Activated naive CD8-positive, alpha-beta T cell (primary cell): ENCODE results near the gene TRAF1.

Experiments used
- H3K27ac Mint-ChIP-seq: one replicate; pipeline ENCODE4 v1.8.0; 2021; ENCODE audit warnings: mixed read lengths
- H3K27me3 Mint-ChIP-seq: one replicate; pipeline ENCODE4 v1.8.0; 2021; ENCODE audit warnings: mixed read lengths
- H3K36me3 Mint-ChIP-seq: one replicate; pipeline ENCODE4 v1.8.0; 2021; ENCODE audit warnings: mixed read lengths
- H3K4me1 Mint-ChIP-seq: one replicate; pipeline ENCODE4 v1.8.0; 2021; ENCODE audit warnings: low read depth, mixed read lengths
- H3K4me3 Mint-ChIP-seq: one replicate; pipeline ENCODE4 v1.8.0; 2021; ENCODE audit warnings: mild to moderate bottlenecking, mixed read lengths
- H3K9me3 Mint-ChIP-seq: one replicate; pipeline ENCODE4 v1.8.0; 2021; ENCODE audit warnings: low read depth, mixed read lengths

TRAF1 gene

DNA sequence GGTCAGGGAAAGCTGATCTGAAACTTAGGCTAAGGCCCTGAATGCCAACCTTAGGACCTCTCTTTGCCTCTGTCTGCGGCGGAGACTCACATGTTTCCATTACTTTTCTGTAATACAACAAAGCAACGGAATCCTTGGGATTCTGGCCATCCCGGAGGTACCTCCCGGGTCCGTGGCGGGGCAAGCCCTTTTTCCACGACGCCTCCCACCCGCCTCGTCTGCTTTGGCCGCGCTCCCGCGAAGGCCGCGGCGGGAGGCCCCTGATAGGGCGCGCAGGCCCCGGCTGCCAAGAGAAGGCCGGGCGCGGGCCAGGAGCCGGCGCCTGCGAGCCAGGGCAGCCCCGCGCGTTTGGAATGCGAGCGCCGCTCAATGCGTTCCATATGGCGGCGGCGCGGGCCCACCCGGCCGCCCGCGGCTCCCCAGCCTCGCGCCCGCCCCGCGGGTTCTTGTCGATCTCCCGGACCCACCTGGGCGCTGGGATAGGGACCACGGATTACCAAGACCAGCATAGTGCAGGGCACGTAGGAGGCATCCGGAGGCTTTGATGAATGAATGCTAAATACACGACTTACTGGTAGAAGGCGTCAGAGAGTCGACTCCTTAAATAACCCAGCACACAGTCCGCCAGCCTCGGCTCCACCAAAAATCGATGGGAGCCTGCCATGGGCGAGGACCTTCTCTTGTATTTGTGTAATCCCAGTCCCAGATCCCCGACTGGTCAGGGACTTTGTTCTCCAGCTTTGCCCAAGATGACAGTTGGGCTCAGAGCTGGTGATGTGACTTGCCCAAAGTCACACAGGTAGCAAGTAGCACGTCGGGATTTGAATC, 32.1 kb downstream of the TRAF1 start:
- Mint-ChIP-seq H3K4me3 (no peak overlapping the region), H3K9me3 (no peaks in the 10 kb centered on the region), H3K27ac (peak overlapping the region; percentile 98), H3K4me1 (peaks cover 82% of the 10 kb centered on the region), H3K27me3 (no peaks in the 10 kb centered on the region), H3K36me3 (peaks cover 3% of the 10 kb centered on the region)

DNA sequence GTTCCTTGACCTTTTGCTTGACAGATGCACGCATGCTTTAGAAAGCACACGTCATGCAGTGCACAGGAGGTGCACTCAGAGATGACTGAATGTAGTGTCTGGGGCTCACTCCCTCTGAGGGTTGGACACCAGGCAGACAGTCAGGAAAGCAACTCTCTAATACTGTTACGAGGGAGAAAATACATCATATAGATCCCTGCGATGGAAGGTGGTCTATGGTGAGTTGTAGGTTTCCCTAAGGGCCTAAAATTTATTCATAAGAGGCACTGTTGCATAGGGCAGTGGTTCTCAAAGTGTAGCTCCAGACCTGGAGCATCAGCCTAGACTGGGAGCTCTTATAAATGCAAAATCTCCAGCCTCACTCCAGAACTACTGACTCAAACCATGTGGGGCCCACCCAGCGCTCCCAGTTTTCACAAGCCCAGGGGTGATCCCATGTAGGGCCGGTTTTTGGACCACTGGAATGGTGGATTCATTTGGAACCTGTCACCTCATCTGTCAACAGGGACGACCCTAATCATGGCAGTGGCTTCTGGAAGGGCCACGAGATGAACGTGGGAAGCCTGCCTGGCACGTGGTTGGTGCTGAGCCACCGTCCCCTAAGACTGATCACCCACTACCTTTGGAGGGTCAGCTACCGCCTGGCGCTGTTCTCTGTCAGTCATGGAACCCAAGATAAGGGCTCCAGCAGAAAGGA, 32.8 kb downstream of the TRAF1 start:
- no peaks in the 10 kb centered on the region for H3K27me3 Mint-ChIP-seq
- H3K36me3 Mint-ChIP-seq, result peaks cover 3% of the 10 kb centered on the region
- H3K27ac Mint-ChIP-seq, result peak overlapping the region; percentile 98
- peak overlapping the region; percentile 82 for H3K4me3 Mint-ChIP-seq
- peaks cover 82% of the 10 kb centered on the region for H3K4me1 Mint-ChIP-seq
- no peaks in the 10 kb centered on the region for H3K9me3 Mint-ChIP-seq

DNA sequence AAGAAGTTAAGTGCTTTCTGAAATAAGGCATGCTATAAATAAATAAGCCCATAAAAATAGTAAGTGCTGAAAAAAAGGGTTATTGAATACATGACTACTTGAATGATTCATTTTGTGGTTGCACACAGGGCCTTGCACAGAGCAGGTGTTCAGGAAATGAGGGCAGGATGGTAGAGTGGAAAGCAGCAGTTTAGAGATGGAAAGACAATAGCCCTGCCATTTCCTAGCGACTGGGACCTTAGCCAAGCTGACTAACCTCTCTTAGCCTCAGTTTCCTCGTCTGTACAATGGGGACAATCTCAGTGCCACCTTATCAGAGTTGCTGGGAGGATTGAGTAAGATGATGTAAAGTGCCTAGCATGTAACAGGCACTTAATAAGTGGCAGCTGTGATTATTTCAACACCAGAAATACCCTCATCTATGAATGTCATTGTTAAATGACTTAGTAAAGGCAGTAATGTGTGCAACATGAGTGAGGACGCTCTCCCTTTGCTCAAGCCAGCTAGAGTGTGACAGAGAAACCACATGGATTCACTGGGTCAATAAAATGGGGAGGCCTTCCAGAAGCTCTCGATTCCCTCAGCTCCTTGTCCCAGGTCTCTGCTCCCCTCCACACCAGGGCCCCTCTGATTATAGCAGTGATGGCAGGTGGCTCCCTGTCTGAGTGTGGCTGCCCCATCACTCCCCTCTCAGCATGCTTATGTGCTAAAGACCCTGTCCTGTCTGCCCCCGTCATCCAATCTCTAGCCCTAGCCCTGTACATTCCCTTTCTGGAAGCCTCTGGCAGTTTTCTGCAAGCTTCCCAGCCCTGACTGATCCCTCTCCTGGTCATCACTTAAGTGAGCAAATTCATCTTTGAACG, 33.6 kb downstream of the TRAF1 start:
- Mint-ChIP-seq H3K27me3 (no peaks in the 10 kb centered on the region), H3K4me3 (peak overlapping the region; percentile 82), H3K27ac (peak overlapping the region; percentile 98), H3K4me1 (peaks cover 81% of the 10 kb centered on the region), H3K9me3 (no peaks in the 10 kb centered on the region), H3K36me3 (peaks cover 3% of the 10 kb centered on the region)

DNA sequence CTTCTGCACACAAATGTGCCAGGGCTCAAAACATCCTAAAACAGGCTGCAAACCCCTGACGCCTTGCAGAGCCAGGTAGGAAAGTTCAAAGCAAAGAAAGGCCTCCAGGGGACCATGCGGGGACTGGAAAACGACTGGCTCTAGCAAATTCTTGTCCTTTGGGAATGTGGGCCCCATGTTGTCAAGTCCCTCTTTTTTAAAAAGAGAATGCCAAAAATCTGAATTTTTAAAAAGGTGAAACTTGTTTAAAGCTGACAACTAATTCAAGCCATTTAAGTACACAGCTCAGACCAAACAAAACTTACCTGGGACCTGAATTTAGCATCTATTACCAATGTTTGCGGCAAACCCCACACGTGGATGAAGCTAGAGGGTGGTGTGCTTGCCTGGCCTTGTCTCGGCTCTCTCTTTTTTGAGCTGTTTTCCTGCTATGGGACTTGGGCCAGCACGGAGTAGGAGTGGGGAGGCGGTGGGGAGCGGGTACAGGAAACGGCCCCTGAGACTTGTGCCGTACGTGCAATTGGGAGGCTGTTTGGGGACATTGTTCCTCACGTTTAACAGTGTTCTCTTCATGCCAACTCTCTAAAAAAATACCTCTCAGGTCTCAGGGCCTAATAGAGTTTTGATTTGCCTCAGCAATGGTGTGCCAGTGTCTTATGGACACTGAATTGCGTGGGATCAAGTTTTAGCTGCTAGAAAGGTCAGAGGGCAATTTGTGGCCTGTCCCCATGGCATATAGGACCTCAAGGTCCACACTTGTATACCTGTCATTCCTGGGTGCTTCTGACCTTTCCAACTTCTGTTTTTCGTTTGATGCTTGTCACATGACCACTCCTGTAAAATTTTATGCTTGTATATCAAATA, 34.5 kb downstream of the TRAF1 start:
- no peaks in the 10 kb centered on the region for H3K9me3 Mint-ChIP-seq
- peaks cover 3% of the 10 kb centered on the region for H3K36me3 Mint-ChIP-seq
- no peaks in the 10 kb centered on the region for H3K27me3 Mint-ChIP-seq
- peak overlapping the region; percentile 98 for H3K27ac Mint-ChIP-seq
- peaks cover 77% of the 10 kb centered on the region for H3K4me1 Mint-ChIP-seq
- peak overlapping the region; percentile 82 for H3K4me3 Mint-ChIP-seq

DNA sequence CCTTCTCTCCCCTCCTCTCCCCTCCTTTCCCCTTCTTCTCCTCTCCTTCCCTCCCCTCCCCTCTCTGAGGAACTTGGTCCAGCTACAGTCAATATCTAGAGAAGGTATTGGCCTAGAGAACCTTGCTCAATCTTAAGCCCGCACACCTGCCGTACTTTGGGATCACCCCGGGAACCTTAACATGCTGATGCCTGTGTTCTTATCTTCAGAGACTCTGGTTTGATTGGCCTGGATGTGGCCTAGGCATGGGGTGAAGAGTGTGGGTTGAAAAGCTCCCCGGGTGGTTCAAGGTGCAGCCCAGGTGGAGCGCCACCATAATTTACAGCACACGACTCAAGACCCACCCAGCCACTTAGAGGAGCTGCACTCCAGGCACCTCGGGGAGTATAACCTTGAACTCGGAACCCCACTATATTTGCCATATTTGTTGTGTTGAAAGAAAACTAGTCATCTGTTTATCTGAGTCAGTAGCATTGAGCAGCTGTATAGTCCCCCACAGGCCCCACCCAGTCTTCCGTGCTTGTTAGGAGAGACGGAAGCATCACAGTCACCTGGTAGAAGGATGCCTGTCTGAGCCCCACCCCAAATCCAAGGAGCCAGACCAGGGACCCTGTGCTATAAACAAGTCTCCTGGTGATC, 35.2 kb downstream of the TRAF1 start:
- Mint-ChIP-seq H3K4me1 (peaks cover 75% of the 10 kb centered on the region), H3K36me3 (peaks cover 3% of the 10 kb centered on the region), H3K27me3 (no peaks in the 10 kb centered on the region)

DNA sequence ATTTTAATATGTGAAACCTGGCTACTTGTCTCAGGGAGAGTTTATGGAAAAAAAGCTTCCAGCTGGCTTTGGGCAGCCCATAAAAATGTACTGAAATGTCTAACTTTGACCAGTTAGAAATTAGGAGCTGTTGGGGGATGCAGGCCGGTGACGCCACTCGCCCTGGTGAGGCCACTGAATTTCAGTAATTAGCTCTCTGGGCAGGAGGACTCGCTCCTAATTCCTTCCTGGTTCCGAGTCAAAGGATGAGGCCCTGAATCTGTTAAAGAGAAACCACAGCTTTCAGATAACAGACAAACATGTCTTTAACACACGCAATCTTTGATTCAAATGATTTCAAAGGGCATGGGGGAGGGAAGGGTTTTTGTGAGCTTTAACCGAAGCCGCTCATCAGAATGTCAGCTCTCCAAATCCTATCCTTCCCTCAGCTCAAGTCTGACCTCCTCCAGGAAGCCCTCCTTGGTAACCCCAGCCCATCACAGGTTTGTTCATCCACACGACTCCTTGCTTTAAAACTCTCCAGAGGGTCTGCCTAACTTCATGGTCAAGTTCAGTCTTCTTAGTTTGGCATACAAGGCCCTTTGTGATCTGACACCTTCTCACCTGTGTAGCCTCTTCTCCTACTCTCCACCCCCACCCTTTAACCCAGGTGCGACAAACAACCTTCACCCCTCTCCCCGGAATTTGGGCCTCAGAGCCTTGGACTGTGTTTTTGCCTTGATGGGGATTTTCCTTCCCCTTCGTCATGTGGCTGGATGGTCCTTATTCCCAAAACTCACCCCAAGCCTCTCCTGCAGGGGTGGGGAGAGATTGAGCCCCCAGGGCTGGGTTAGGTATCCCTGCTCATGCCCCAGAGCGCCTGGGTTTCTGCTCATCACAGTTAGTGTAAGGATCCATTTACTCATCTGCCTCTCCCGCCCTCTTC, 36.0 kb downstream of the TRAF1 start:
- H3K4me1 Mint-ChIP-seq, result peaks cover 78% of the 10 kb centered on the region
- peak overlapping the region; percentile 98 for H3K27ac Mint-ChIP-seq
- H3K27me3 Mint-ChIP-seq, result no peaks in the 10 kb centered on the region

More for the DNA sequence above, 35.2 kb downstream of the TRAF1 start:
- Mint-ChIP-seq H3K27ac (peak overlapping the region; percentile 98), H3K9me3 (no peaks in the 10 kb centered on the region), H3K4me3 (peak overlapping the region; percentile 82)

DNA sequence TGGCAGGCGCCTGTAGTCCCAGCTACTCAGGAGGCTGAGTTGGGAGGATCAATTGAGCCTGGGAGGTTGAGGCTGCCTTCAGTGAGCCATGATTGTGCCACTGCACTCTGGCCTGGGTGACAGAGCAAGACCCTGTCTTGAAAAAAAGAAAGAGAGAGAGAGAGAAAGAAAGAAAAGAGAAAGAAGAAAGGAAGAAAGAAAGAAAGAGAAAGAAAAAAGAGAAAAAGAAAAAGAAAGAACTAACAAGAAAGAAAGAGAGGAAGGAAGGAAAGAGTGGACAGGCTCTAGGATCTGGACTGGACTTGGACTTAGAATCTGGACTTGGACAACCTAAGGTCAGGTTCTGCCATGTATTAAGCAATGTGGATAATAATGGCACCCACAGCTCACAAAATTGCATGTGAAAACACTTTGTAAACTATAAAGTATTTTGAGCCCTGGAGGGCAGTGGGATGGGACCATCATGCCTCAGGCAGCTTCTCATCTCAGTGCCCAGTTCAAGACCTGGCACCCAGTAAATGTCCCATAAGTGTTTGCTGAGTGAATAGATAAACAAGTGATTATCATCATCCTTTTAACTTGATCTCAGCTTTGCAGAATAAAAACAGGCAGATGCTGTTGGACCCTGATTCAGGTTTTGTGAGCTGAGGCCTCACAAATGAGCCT, 36.9 kb downstream of the TRAF1 start:
- Mint-ChIP-seq H3K9me3 (no peaks in the 10 kb centered on the region), H3K27ac (peak overlapping the region; percentile 98), H3K27me3 (no peaks in the 10 kb centered on the region), H3K36me3 (peaks cover 3% of the 10 kb centered on the region), H3K4me1 (peaks cover 73% of the 10 kb centered on the region), H3K4me3 (peak overlapping the region; percentile 82)

More for the DNA sequence above, 36.0 kb downstream of the TRAF1 start:
- Mint-ChIP-seq H3K36me3 (peaks cover 3% of the 10 kb centered on the region), H3K9me3 (no peaks in the 10 kb centered on the region), H3K4me3 (peak overlapping the region; percentile 82)

DNA sequence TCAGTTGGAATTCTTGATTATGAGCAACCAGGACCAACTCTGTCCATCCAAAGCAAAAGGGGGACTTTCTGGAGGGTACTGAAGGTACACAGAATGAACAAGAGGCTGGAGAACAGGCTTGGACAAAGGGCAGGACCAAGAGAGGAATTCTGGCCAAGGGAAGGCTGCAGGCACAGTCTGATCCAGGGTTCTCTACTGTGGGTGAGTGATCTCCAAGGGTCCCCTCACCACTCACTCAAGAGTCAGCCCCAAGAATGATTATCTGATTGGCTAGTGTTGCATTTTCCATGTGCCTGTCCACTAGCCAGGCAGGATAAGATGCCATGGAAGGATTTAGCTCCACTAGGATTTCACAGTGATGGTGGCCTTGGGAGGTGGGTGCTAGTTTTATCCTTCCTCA, 38.0 kb downstream of the TRAF1 start:
- Mint-ChIP-seq H3K27ac (peak overlapping the region; percentile 98), H3K27me3 (no peaks in the 10 kb centered on the region), H3K4me3 (no peak overlapping the region), H3K4me1 (peaks cover 75% of the 10 kb centered on the region), H3K36me3 (peaks cover 3% of the 10 kb centered on the region), H3K9me3 (no peaks in the 10 kb centered on the region)

DNA sequence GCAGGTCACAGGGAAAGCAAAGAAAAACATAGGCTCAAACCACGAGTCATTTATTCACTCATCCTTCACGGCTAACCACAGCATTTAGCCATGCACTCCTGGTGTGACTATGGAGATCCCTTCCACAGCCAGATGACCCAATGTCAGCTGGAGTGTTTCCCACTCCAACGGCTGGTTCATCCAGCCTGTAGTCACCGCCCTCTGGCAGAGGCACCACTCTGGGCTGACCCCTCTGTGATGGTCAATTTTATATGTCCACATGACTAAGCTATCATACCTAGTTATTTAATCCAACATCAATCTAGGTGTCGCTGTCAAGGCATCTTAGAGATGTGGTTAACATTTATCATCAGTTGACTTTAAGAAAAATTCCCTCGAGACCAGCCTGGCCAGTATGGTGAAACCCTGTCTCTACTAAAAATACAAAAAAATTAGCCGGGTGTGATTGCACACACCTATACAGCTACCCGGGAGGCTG, 40.1 kb downstream of the TRAF1 start:
- no peak overlapping the region for H3K4me3 Mint-ChIP-seq
- H3K27me3 Mint-ChIP-seq, result no peaks in the 10 kb centered on the region
- H3K9me3 Mint-ChIP-seq, result no peaks in the 10 kb centered on the region
- H3K27ac Mint-ChIP-seq, result peak overlapping the region; percentile 46
- H3K36me3 Mint-ChIP-seq, result no peaks in the 10 kb centered on the region
- peaks cover 73% of the 10 kb centered on the region for H3K4me1 Mint-ChIP-seq

DNA sequence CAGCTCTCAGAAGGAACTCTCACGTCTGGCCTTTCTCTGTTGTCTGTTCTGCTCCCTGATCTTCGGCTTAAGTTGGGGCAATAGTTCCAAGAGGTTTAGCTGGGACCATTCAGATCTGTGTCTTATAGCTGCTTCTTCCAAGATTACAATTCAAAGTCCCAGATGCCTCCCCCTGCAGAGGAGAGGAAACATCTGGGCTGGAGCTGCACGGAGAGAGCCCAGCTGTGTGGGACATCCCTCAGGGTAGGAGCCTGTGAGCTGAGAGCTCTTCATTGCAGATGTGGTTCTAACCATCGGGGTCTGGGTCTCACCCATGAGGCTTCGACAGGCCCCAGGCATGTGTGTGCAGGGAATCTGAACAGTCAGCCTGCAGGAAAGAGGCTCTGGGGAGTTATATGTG, 40.6 kb downstream of the TRAF1 start:
- H3K4me3 Mint-ChIP-seq, result no peak overlapping the region
- H3K27ac Mint-ChIP-seq, result peak overlapping the region; percentile 68
- no peaks in the 10 kb centered on the region for H3K36me3 Mint-ChIP-seq
- H3K9me3 Mint-ChIP-seq, result no peaks in the 10 kb centered on the region
- no peaks in the 10 kb centered on the region for H3K27me3 Mint-ChIP-seq
- H3K4me1 Mint-ChIP-seq, result peaks cover 72% of the 10 kb centered on the region

DNA sequence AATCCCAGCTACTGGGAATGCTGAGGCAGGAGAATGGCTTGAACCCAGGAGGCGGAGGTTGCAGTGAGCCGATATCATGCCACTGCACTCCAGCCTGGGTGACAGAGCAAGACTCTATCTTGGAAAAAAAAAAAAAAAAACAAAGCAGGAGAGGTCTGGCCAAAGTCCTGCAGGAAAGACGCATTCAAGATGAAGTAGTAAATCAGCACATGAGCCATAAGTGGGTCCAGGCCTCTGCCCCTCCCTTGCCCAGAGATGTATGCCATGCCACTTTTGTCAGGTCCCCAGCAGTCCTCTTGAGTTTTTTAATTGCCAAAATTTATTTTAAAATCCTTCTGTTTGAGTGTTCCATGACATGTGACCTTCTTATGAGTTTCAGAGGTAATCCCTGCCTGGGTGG, 41.1 kb downstream of the TRAF1 start:
- Mint-ChIP-seq H3K36me3 (no peaks in the 10 kb centered on the region), H3K9me3 (no peaks in the 10 kb centered on the region), H3K4me3 (no peak overlapping the region), H3K27ac (peak overlapping the region; percentile 68), H3K4me1 (peaks cover 71% of the 10 kb centered on the region), H3K27me3 (no peaks in the 10 kb centered on the region)

DNA sequence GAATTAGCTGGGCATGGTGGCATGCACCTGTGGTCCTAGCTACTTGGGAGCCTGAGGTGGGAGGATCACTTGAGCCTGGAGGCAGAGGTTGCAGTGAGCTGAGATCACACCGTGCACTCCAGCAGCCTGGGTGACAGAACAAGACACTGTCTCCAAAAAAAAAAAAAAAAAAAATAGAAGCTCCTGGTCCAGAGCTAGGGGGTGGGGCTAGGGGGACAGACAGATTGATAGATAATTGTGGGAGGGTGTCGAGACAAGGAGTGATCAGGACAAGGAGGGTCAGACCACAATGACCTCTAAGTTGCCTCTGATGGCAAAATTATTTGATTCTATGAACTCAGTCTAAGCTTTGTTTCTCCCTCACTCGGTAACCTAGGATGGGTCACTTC, 43.0 kb downstream of the TRAF1 start:
- H3K27ac Mint-ChIP-seq, result peak overlapping the region; percentile 85

More for the DNA sequence above, 43.0 kb downstream of the TRAF1 start:
- no peaks in the 10 kb centered on the region for H3K36me3 Mint-ChIP-seq
- H3K4me3 Mint-ChIP-seq, result peak overlapping the region; percentile 52
- peaks cover 74% of the 10 kb centered on the region for H3K4me1 Mint-ChIP-seq
- H3K9me3 Mint-ChIP-seq, result no peaks in the 10 kb centered on the region
- no peaks in the 10 kb centered on the region for H3K27me3 Mint-ChIP-seq
